Renal pelvis (tissue), 12 donors: ENCODE measurements around the gene IPO7. TPM values are rescaled to one million over a fixed set of nuclear protein-coding genes. Genes with fewer than 3 reads are reported as not detected.
"Not testable (repeated sequence)": the region's sequence is repeated elsewhere in the genome, so short reads cannot be mapped to it uniquely, and the experiment has no call there.

Source experiments
- DNase-seq: peaks from one replicate; pipeline ENCODE4 v3.0.0-alpha.2; 2013
- long read RNA-seq, 16 experiments: transcript quantifications; one replicate each; lab custom pipeline, GENCODE V29; 2026
- polyA plus RNA-seq, 3 donors: library from polyadenylated mRNA; unstranded; fragments of 120-200 nt; gene quantifications; one replicate each; pipeline ENCODE4 v1.2.1, GENCODE V29; 2013; ENCODE audit not compliant: insufficient read length in 3 of 3

The IPO7 gene
- 100 to 1,000 TPM in 2 of 3 donors, 10 to 100 TPM in 1; 98.4 to 115 (median 109) TPM for polyA plus RNA-seq
- long read RNA-seq, donor 1, full-length matches to known transcripts: 4 of 14 reads
- long read RNA-seq, donor 1, partial matches to known transcripts: 10 of 14 reads
- long read RNA-seq, donor 1, other reads (novel, unspliced or antisense): 0 of 14 reads
- long read RNA-seq, donor 2, full-length matches to known transcripts: 5 of 40 reads
- long read RNA-seq, donor 2, partial matches to known transcripts: 35 of 40 reads
- long read RNA-seq, donor 2, other reads (novel, unspliced or antisense): 0 of 40 reads
- long read RNA-seq, donor 3, full-length matches to known transcripts: 8 of 14 reads
- long read RNA-seq, donor 3, partial matches to known transcripts: 6 of 14 reads
- long read RNA-seq, donor 3, other reads (novel, unspliced or antisense): 0 of 14 reads
- long read RNA-seq, donor 4, full-length matches to known transcripts: 4 of 41 reads
- long read RNA-seq, donor 4, partial matches to known transcripts: 37 of 41 reads
- long read RNA-seq, donor 4, other reads (novel, unspliced or antisense): 0 of 41 reads
- long read RNA-seq, donor 5, full-length matches to known transcripts: 2 of 2 reads
- long read RNA-seq, donor 5, partial matches to known transcripts: 0 of 2 reads
- long read RNA-seq, donor 5, other reads (novel, unspliced or antisense): 0 of 2 reads
- long read RNA-seq, donor 6, full-length matches to known transcripts: 11 of 18 reads
- long read RNA-seq, donor 6, partial matches to known transcripts: 7 of 18 reads
- long read RNA-seq, donor 6, other reads (novel, unspliced or antisense): 0 of 18 reads
- long read RNA-seq, donor 7, full-length matches to known transcripts: 15 of 25 reads
- long read RNA-seq, donor 7, partial matches to known transcripts: 10 of 25 reads
- long read RNA-seq, donor 7, other reads (novel, unspliced or antisense): 0 of 25 reads
- long read RNA-seq, donor 8, full-length matches to known transcripts: 4 of 4 reads
- long read RNA-seq, donor 8, partial matches to known transcripts: 0 of 4 reads
- long read RNA-seq, donor 8, other reads (novel, unspliced or antisense): 0 of 4 reads
- long read RNA-seq, donor 9, full-length matches to known transcripts: 7 of 21 reads
- long read RNA-seq, donor 9, partial matches to known transcripts: 14 of 21 reads
- long read RNA-seq, donor 9, other reads (novel, unspliced or antisense): 0 of 21 reads
- long read RNA-seq, donor 10, full-length matches to known transcripts: 3 of 13 reads
- long read RNA-seq, donor 10, partial matches to known transcripts: 10 of 13 reads
- long read RNA-seq, donor 10, other reads (novel, unspliced or antisense): 0 of 13 reads
- long read RNA-seq, donor 11, full-length matches to known transcripts: 3 of 8 reads
- long read RNA-seq, donor 11, partial matches to known transcripts: 5 of 8 reads
- long read RNA-seq, donor 11, other reads (novel, unspliced or antisense): 0 of 8 reads
- long read RNA-seq, donor 12, full-length matches to known transcripts: 12 of 35 reads
- long read RNA-seq, donor 12, partial matches to known transcripts: 23 of 35 reads
- long read RNA-seq, donor 12, other reads (novel, unspliced or antisense): 0 of 35 reads
- long read RNA-seq, donor 13, full-length matches to known transcripts: 5 of 5 reads
- long read RNA-seq, donor 13, partial matches to known transcripts: 0 of 5 reads
- long read RNA-seq, donor 13, other reads (novel, unspliced or antisense): 0 of 5 reads
- long read RNA-seq, donor 14: 0 reads
- long read RNA-seq, donor 15, full-length matches to known transcripts: 6 of 6 reads
- long read RNA-seq, donor 15, partial matches to known transcripts: 0 of 6 reads
- long read RNA-seq, donor 15, other reads (novel, unspliced or antisense): 0 of 6 reads
- long read RNA-seq, donor 16, full-length matches to known transcripts: 8 of 20 reads
- long read RNA-seq, donor 16, partial matches to known transcripts: 12 of 20 reads
- long read RNA-seq, donor 16, other reads (novel, unspliced or antisense): 0 of 20 reads

- DNase-seq: peak; percentile 91
Measured at GRCh38 chr11:9384535-9385326, at the start of gene IPO7. Gene IPO7, plus strand, starts transcription at chr11:9384652. Its CDS starts 112 bp downstream, at chr11:9384764.

DNA sequence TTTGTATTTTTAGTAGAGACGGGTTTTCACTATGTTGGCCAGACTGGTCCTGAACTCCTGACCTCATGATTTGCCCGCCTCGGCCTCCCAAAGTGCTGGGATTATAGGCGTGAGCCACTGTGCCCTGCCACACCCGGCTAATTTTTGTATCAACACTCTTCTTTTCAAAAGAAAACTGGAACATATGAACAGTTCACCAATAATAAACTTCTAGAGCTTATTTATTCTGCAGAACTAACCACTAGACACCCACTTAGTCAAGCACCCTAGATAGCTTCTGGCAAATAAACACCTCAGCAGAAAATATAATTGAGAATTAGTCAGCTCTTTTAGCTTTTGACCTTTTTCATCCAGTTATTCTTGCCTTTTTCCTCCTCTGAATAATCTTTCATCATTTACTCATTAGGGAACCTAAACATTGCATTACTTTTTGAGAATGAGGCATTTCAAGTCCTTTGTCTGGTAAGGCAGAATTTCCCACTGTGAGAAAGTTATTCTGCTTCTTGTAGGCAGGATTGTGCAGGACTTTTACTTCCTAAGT lies 42.7 kb upstream of the IPO7 start:
- no peak for DNase-seq

GRCh38 chr11:9344061-9344680 lies 40.3 kb upstream of the IPO7 start:
- DNase-seq: no peak

DNA sequence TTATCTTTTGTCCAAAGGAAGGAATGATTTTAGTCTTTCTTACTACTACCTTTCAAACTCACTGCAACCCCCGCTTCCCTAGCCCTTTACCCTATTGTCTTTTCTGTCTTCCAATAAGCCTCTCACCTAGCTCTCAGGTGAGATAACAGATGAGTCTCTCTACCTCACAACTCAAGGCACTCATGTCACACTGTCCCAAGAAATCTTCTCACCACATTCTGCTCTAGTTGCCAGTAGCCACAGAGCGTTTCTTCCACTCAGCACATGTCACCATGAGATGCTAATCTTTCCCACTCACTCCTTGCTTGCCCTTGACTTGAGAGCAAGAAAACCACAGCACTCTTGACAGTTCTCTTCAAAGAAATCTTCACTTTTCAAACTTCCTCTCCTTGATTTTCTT lies 37.4 kb upstream of the IPO7 start:
- no peak for DNase-seq

GRCh38 chr11:9347779-9348178 lies 36.7 kb upstream of the IPO7 start:
- not testable (repeated sequence) for DNase-seq

GRCh38 chr11:9351321-9351881 lies 33.1 kb upstream of the IPO7 start:
- DNase-seq: no peak

- no peak for DNase-seq
Measured at GRCh38 chr11:9357041-9357440, 27.4 kb upstream of the IPO7 start.

GRCh38 chr11:9360862-9361622 lies 23.4 kb upstream of the IPO7 start:
- not testable (repeated sequence) for DNase-seq

GRCh38 chr11:9362393-9362863 lies 22.0 kb upstream of the IPO7 start:
- DNase-seq: no peak

DNA sequence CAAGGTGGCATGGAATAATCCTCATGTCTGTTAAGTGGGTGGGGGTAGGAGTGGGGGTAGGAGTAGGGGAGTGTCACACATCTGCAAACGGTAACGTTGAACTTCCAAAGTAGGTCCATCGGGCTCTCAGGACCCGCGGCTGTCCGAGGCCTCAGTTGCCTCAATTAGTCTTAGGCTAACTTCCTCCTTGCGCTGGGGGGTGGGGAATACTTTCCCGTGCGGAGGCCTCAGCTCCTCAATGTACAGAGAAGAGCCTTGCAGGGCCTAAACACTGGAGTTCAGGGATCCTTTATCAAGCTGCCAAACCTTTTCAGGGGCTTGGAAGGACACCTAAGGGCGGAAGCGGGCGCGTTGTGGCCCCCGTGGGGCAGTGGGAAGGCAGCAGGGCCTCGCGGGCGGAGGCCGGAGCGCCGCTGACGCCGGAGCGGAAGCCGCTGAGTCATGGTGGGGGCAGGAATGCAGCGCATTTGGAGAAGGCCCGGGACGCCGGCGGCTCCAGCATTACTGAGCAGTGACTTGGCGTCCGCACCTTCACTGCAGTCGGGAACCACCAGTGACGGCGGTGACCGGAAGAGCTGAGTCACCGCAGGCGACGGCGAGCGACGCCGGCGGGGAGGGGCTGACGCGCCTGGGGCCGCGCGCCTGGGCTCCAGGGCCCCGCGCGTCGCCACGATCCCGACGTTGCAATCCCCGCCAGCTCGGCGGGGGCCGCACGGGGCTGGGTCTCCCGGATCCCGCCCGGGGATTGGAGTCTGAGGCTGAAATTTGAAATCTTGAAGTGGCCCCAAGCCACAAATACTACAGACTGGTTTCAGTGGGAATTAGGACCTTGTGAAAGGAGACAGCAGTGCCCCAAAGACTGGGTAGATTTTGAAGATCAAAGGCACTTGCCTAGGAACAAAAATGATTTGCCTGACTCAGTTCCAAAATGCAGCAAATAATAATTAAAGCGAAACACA lies 20.2 kb upstream of the IPO7 start:
- DNase-seq: peak; percentile 93

- no peak for DNase-seq
Measured at GRCh38 chr11:9367551-9367950, 16.9 kb upstream of the IPO7 start.

DNA sequence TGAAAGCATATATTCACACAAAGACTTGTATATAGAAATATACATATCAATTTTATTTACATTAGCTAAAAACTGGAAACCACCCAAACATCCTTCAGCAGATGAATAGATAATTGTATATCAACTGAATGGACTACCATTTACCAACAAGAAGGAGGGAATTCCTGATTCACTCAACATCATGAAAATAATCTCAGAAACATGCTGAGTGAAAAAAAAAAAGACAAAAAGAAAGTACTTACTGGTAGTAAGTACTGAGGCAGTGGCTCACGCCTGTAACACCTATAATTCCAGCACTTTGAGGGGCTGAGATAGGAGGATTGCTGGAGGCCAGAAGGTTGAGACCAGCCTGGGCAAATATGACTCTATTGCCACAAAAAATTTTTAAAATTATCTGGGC lies 7.4 kb upstream of the IPO7 start:
- no peak for DNase-seq

GRCh38 chr11:9379041-9379440 lies 5.4 kb upstream of the IPO7 start:
- DNase-seq: no peak

DNA sequence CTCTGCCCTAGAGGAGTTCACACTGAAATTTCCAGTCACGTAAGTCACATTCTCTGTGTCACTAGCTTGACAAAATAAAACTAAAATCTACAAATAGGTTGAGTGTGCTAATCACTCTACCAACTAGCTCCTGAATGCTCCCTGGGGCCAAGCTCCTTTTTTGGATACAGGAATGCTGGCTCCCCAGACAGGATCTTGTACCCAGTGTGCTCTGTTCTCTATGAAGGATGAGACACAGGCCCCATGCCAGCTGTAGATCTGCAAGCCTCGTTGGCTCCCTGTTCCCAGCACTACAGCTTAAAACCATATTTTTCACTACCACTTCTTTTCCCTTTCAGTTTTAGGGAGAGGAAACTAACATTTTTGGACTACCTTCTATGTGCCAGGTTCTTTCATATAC lies 3.7 kb upstream of the IPO7 start:
- DNase-seq: no peak

DNA sequence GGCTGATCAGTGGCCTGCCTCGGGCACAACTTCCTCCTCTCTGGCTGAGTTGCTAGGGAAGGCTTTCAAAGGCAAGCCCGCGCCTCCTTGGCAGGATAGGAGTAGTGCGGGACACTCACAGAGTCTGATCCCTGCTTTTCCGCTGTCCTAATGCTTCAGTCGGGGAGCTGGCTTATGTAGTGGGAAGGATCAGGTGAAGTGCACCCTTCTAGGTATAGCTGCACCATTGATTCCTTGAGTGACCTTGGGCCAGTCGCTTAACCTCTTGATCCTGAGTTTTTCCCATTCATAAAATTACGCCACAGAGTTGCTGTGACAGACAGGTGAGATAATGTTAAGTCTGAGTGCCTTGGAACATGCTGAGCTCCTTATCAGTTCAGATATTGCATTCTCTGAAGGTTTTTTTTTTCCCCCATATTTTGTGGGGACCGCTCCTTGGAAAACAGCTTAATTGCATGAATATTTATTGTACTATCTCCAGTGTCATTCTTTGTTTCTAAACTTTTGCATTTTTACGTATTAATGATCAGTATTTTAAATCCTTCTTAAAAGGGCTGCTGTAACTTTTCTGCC lies 961 bp downstream of the IPO7 start:
- no peak for DNase-seq

DNA sequence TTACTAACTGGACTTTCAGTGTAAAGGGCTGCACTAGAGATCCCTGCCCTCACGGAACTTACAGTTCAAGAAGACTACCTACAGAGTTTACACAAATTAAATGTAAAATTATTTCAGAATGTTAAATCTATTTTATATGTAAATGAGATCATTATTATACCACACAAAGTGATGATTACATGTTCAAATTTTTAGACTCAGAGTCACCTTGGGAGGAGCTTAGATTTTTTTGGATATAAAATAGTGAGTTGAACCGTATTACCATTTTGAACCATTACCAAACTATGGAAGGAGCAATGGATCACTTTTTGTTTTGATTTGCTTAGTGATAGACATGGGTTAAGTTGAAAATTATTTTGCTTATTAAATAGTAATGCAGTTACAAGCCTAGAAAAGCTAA lies 1.6 kb downstream of the IPO7 start:
- DNase-seq: no peak
